Natural killer cell (primary cell): Measurements from ENCODE around the gene GRID1. TPM values are rescaled to one million over a fixed set of nuclear protein-coding genes. Genes with fewer than 3 reads are reported as not detected.

Experiments
- ATAC-seq, 3 donors: fragments of 150-1000 bp in 2 of 3; fragments of 200-7000 bp in 1 of 3; cut with Tn5 transposase; 1 replicate in 1 of 3; 2 replicates in 2 of 3; pipeline ENCODE4 v1.10.0; 2021; ENCODE audit warnings: mild to moderate bottlenecking in 2 of 3, moderate library complexity in 2 of 3
- DNase-seq, 2 donors: peaks; one replicate each; pipeline versions ENCODE4 v3.0.0 to v3.0.0-alpha.2; 2013 to 2021; ENCODE audit warnings: mixed read lengths in 1 of 2
- H3K27ac ChIP-seq: one replicate; pipeline ENCODE4 v1.5.1; 2013; ENCODE audit warnings: mild to moderate bottlenecking, low read length
- H3K27me3 ChIP-seq: one replicate; pipeline ENCODE4 v1.6.1; 2013; ENCODE audit warnings: low read length; ENCODE audit not compliant: control insufficient read depth, insufficient read depth
- H3K36me3 ChIP-seq: one replicate; pipeline ENCODE4 v1.6.1; 2013; ENCODE audit warnings: low read length; ENCODE audit not compliant: control insufficient read depth, insufficient read depth
- H3K4me1 ChIP-seq: one replicate; pipeline ENCODE4 v1.6.1; 2013; ENCODE audit warnings: low read length; ENCODE audit not compliant: control insufficient read depth, insufficient read depth
- H3K4me3 ChIP-seq: one replicate; pipeline ENCODE4 v1.5.1; 2013; ENCODE audit warnings: low read length
- H3K9me3 ChIP-seq: one replicate; pipeline ENCODE4 v1.6.1; 2013; ENCODE audit warnings: low read length; ENCODE audit not compliant: control insufficient read depth, insufficient read depth
- H3K27ac Mint-ChIP-seq, 2 donors: one replicate each; pipeline ENCODE4 v1.8.0; 2022; ENCODE audit warnings: mild to moderate bottlenecking in 2 of 2, mixed read lengths in 2 of 2, moderate library complexity in 1 of 2
- H3K27me3 Mint-ChIP-seq, 2 donors: one replicate each; pipeline ENCODE4 v1.8.0; 2022; ENCODE audit warnings: low read depth in 2 of 2, mixed read lengths in 2 of 2
- H3K36me3 Mint-ChIP-seq: one replicate; pipeline ENCODE4 v1.8.0; 2022; ENCODE audit warnings: mixed read lengths
- H3K4me1 Mint-ChIP-seq, 2 donors: one replicate each; pipeline ENCODE4 v1.8.0; 2022; ENCODE audit warnings: mixed read lengths in 2 of 2
- H3K4me3 Mint-ChIP-seq: one replicate; pipeline ENCODE4 v1.8.0; 2022; ENCODE audit warnings: mild to moderate bottlenecking, moderate library complexity, mixed read lengths
- H3K9me3 Mint-ChIP-seq, 2 donors: one replicate each; pipeline ENCODE4 v1.8.0; 2022; ENCODE audit warnings: mixed read lengths in 2 of 2
- WGBS: methylation state at CpG from one replicate; pipeline ENCODE4 v1.1.7; 2013; ENCODE audit warnings: missing lambda C conversion rate; ENCODE audit not compliant: insufficient coverage; 5-methylcytosine and 5-hydroxymethylcytosine counted together
- intact Hi-C: fragments of 100-400 bp; cut with micrococcal nuclease; formaldehyde crosslinking; loops from one replicate; pipeline ENCODE4 v1.14.2; 2022
- total RNA-seq, 4 donors: library from RNA; stranded (reverse); fragments of 120-200 nt in 1 of 4; gene quantifications; one replicate each; pipeline versions ENCODE4 v1.2.3 to v1.2.4, GENCODE V29; 2013 to 2022
- TF ChIP-seq, protein P1 (sequence below): fragments of 200-600 bp; IDR thresholded peaks from one replicate; pipeline ENCODE4 v1.8.0; 2022; ENCODE audit warnings: antibody characterized with exemption

The GRID1 gene
- total RNA-seq, 3 donors from 2014 or later (not counting 1 experiment from before 2014, with no cell fraction given): not detected

DNA sequence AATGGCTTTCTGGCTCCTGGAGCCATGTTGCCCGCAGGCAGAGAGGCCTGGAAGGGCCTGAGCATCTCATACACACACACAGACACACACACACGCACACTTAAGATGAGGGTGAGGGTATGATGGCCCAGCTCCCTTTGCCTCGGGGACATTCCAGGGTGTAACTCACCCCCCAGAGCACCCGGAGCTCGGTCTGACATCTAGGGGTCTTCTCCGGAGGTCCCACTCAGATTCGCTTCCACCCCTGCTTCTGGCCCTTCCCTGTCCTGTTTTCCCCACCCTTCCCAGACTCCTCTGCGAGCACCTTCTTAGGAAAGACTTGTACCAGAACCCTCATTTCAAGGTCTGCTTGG lies 304.4 kb downstream of the GRID1 start:
- Histone ChIP-seq H3K36me3 (no peaks in the 10 kb centered on the region), H3K27ac (no peak overlapping the region), H3K27me3 (no peaks in the 10 kb centered on the region), H3K9me3 (no peaks in the 10 kb centered on the region), H3K4me1 (no peaks in the 10 kb centered on the region), H3K4me3 (no peak overlapping the region)
- TF ChIP-seq, protein P1, sequence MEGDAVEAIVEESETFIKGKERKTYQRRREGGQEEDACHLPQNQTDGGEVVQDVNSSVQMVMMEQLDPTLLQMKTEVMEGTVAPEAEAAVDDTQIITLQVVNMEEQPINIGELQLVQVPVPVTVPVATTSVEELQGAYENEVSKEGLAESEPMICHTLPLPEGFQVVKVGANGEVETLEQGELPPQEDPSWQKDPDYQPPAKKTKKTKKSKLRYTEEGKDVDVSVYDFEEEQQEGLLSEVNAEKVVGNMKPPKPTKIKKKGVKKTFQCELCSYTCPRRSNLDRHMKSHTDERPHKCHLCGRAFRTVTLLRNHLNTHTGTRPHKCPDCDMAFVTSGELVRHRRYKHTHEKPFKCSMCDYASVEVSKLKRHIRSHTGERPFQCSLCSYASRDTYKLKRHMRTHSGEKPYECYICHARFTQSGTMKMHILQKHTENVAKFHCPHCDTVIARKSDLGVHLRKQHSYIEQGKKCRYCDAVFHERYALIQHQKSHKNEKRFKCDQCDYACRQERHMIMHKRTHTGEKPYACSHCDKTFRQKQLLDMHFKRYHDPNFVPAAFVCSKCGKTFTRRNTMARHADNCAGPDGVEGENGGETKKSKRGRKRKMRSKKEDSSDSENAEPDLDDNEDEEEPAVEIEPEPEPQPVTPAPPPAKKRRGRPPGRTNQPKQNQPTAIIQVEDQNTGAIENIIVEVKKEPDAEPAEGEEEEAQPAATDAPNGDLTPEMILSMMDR: no peak
- Mint-ChIP-seq H3K27me3 (peaks cover 6 to 11% of the 10 kb centered on the region in 2 donors), H3K27ac (no peak overlapping the region), H3K4me3 (no peak overlapping the region), H3K4me1 (no peaks in the 10 kb centered on the region), H3K36me3 (no peaks in the 10 kb centered on the region), H3K9me3 (no peaks in the 10 kb centered on the region)
- WGBS: 79% methylated on average over 8 of the region's 8 CpGs
- intact Hi-C loops: no loop called here
- ATAC-seq: no peak
- no peak for DNase-seq

GRCh38 chr10:86061278-86062197 lies 305.1 kb downstream of the GRID1 start:
- WGBS: 77% methylated on average over 6 of the region's 7 CpGs
- H3K9me3 Mint-ChIP-seq: no peaks in the 10 kb centered on the region

DNA sequence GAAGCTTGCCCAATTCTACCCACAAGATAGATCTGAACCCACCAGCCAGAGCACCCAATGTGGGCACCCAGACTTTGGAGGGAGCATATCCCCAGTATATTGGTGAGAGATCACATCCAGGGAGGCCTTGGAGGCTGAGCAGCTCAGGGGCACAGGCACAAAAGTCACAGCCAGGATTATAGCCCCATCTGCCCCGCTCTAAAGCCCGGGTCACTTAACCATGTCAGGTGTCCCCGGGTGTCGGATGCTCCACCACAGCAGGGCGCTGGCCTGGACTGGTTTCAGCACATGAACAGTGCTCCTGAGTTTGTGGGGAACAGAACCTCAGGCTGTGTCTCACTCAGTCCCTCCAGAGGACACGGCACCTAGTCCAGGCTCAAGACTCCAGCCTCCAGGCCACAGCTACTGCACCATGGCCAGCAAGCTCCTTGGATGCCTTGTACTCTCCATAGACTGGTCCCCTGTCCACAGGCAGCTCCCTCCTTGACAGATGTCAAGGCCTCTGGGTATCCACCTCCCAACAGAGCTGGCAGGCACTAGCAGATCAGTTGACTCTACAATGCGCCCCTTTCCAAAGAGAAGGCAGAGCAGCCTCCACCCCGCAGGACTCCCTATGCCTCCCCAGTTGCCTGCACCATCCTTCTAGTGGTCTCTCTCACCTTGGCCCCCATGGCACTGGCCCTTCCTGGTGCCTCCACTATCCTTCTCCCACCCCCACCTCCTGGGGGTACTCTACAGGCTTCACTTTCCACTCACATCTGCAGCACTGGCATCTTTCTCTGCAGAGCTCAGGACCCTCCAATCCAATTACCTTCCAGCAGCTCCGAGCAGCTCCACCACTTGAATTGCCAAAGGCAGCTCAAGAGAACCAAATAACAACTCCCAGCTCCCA lies 306.0 kb downstream of the GRID1 start:
- intact Hi-C loops: no loop called here
- Mint-ChIP-seq H3K4me3 (no peak overlapping the region), H3K27me3 (peaks cover 3 to 4% of the 10 kb centered on the region in 2 donors), H3K36me3 (no peaks in the 10 kb centered on the region), H3K27ac (no peak overlapping the region), H3K9me3 (no peaks in the 10 kb centered on the region), H3K4me1 (no peaks in the 10 kb centered on the region)
- ATAC-seq (no peak), DNase-seq (no peak)
- Histone ChIP-seq H3K36me3 (no peaks in the 10 kb centered on the region), H3K4me3 (no peak overlapping the region), H3K9me3 (no peaks in the 10 kb centered on the region), H3K4me1 (no peaks in the 10 kb centered on the region), H3K27ac (no peak overlapping the region), H3K27me3 (no peaks in the 10 kb centered on the region)
- TF ChIP-seq, protein P1: no peak
- WGBS: 76% methylated on average over 9 of the region's 9 CpGs

More at GRCh38 chr10:86061278-86062197, 305.1 kb downstream of the GRID1 start:
- intact Hi-C loops: no loop called here
- DNase-seq (no peak), ATAC-seq (no peak)
- Histone ChIP-seq H3K4me3 (no peak overlapping the region), H3K27me3 (no peaks in the 10 kb centered on the region), H3K9me3 (no peaks in the 10 kb centered on the region), H3K27ac (no peak overlapping the region), H3K36me3 (no peaks in the 10 kb centered on the region), H3K4me1 (no peaks in the 10 kb centered on the region)
- Mint-ChIP-seq H3K36me3 (no peaks in the 10 kb centered on the region), H3K27me3 (peaks cover 6 to 11% of the 10 kb centered on the region in 2 donors), H3K4me1 (no peaks in the 10 kb centered on the region), H3K4me3 (no peak overlapping the region), H3K27ac (no peak overlapping the region)
- TF ChIP-seq, protein P1: no peak
